ENCODE data around the gene VOPP1.

The VOPP1 gene

GRCh38 chr7:55576753-55577152, 4.5 kb upstream of the VOPP1 start:
- DNase-seq = no peak

- DNase-seq = no peak
Observed at GRCh38 chr7:55575733-55576132, 3.4 kb upstream of the VOPP1 start.

GRCh38 chr7:55575098-55575497, 2.8 kb upstream of the VOPP1 start:
- DNase-seq = no peak

- DNase-seq = no peak
Observed at GRCh38 chr7:55574051-55574717, 1.9 kb upstream of the VOPP1 start.

- no peak for DNase-seq
Observed at GRCh38 chr7:55573234-55573900, 1.1 kb upstream of the VOPP1 start.

- DNase-seq = peak; percentile 88
Observed at GRCh38 chr7:55571511-55572377, 558 bp downstream of the VOPP1 start.

GRCh38 chr7:55570939-55571338, 1.4 kb downstream of the VOPP1 start:
- DNase-seq = no peak

- no peak for DNase-seq
Observed at GRCh38 chr7:55570218-55570873, 2.0 kb downstream of the VOPP1 start.

- DNase-seq = no peak
Observed at GRCh38 chr7:55569797-55570196, 2.5 kb downstream of the VOPP1 start.

GRCh38 chr7:55569269-55569663, 3.0 kb downstream of the VOPP1 start:
- DNase-seq = no peak

- no peak for DNase-seq
Observed at GRCh38 chr7:55568613-55569268, 3.6 kb downstream of the VOPP1 start.

- DNase-seq = no peak
Observed at GRCh38 chr7:55567571-55567970, 4.7 kb downstream of the VOPP1 start.

GRCh38 chr7:55565681-55566080, 6.6 kb downstream of the VOPP1 start:
- no peak for DNase-seq

- no peak for DNase-seq
Observed at GRCh38 chr7:55563596-55564325, 8.5 kb downstream of the VOPP1 start.

- no peak for DNase-seq
Observed at GRCh38 chr7:55561690-55562089, 10.6 kb downstream of the VOPP1 start.

- no peak for DNase-seq
Observed at GRCh38 chr7:55558962-55559920, 13.1 kb downstream of the VOPP1 start.

- no peak for DNase-seq
Observed at GRCh38 chr7:55557666-55558188, 14.6 kb downstream of the VOPP1 start.

GRCh38 chr7:55556492-55556891, 15.8 kb downstream of the VOPP1 start:
- DNase-seq = no peak

GRCh38 chr7:55556031-55556430, 16.3 kb downstream of the VOPP1 start:
- no peak for DNase-seq

GRCh38 chr7:55555160-55555559, 17.1 kb downstream of the VOPP1 start:
- no peak for DNase-seq

- no peak for DNase-seq
Observed at GRCh38 chr7:55554038-55554437, 18.3 kb downstream of the VOPP1 start.

Data from retina (tissue), 1 donor.